ENCODE results near the gene PSMD13. TPM values are rescaled to one million over a fixed set of nuclear protein-coding genes. Genes with fewer than 3 reads are reported as not detected.
"Not testable (repeated sequence)": the region's sequence is repeated elsewhere in the genome, so short reads cannot be mapped to it uniquely, and the experiment has no call there.

Gene PSMD13
- total RNA-seq, 1 experiment from 2014 or later: 179 TPM

DNA sequence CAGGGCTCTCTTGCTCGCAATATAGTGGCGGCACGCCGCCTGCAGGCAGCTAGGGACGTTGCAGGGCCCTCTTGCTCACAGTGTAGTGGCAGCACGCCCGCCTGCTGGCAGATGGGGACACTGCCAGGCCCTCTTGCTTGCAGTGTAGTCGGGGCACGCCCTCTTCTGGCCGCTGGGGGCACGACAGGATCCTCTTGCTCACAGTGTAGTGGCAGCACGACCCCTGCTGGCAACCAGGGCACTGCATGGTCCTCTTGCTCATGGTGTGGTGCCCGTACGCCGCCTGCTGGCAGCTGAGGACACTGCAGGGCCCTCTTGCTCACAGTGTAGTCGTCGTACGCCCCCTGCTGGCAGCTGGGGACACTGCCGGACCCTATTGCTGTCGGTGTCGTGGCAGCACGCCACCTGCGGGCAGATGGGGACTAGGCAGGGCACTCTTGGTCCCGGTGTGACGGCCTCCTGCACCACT lies 46.9 kb upstream of the PSMD13 start:
- H3K4me3 ChIP-seq (replicated peaks in 1 of 2; ENCODE audit: low read depth in 1 of 2, low read length in 2 of 2); H3K79me2 ChIP-seq (ENCODE audit: insufficient read depth, low read length); H3K9me2 ChIP-seq (ENCODE audit: insufficient read depth); BruUV-seq (replicated peaks); H3K4me1 ChIP-seq (ENCODE audit: control insufficient read depth in 1 of 2, insufficient read depth in 2 of 2, low read length in 2 of 2); DNase-seq (ENCODE audit: low read depth, low spot score); H3K27me3 ChIP-seq (ENCODE audit: insufficient read depth, low read length); RAD21 ChIA-PET (ENCODE audit: low non-redundant PET in 1 of 2, low total read pairs in 2 of 2, uncharacterized antibody in 2 of 2, unreplicated experiment in 2 of 2); H3K4me2 ChIP-seq (ENCODE audit: low read length); H3K9ac ChIP-seq (ENCODE audit: low read length); POLR2A ChIA-PET; intact Hi-C loops (cut with micrococcal nuclease); H3K36me3 ChIP-seq (ENCODE audit: control insufficient read depth in 1 of 2, insufficient read depth in 2 of 2, low read length in 2 of 2); CTCF ChIA-PET; H3K27ac ChIP-seq (ENCODE audit: low read depth, low read length); H4K20me1 ChIP-seq (ENCODE audit: insufficient read depth); H3K9me3 ChIP-seq (ENCODE audit: control insufficient read depth in 1 of 2, insufficient read depth in 1 of 2, low read depth in 1 of 2, low read length in 2 of 2); H2AFZ ChIP-seq (ENCODE audit: low read depth, low read length, poor library complexity, severe bottlenecking): not testable (repeated sequence)
- ATAC-seq: peak; percentile 78
- TF ChIP-seq, protein P1, sequence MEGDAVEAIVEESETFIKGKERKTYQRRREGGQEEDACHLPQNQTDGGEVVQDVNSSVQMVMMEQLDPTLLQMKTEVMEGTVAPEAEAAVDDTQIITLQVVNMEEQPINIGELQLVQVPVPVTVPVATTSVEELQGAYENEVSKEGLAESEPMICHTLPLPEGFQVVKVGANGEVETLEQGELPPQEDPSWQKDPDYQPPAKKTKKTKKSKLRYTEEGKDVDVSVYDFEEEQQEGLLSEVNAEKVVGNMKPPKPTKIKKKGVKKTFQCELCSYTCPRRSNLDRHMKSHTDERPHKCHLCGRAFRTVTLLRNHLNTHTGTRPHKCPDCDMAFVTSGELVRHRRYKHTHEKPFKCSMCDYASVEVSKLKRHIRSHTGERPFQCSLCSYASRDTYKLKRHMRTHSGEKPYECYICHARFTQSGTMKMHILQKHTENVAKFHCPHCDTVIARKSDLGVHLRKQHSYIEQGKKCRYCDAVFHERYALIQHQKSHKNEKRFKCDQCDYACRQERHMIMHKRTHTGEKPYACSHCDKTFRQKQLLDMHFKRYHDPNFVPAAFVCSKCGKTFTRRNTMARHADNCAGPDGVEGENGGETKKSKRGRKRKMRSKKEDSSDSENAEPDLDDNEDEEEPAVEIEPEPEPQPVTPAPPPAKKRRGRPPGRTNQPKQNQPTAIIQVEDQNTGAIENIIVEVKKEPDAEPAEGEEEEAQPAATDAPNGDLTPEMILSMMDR (IDR thresholded peaks at IDR 0.05 in 2 of 3, conservative IDR thresholded peaks at IDR 0.05 in 1 of 3; ENCODE audit: borderline replicate concordance in 1 of 3, insufficient read depth in 1 of 3, low read depth in 2 of 3, low read length in 2 of 3): peak; percentile 9 to 28 (median 17); a peak in 3 of 6 replicates

DNA sequence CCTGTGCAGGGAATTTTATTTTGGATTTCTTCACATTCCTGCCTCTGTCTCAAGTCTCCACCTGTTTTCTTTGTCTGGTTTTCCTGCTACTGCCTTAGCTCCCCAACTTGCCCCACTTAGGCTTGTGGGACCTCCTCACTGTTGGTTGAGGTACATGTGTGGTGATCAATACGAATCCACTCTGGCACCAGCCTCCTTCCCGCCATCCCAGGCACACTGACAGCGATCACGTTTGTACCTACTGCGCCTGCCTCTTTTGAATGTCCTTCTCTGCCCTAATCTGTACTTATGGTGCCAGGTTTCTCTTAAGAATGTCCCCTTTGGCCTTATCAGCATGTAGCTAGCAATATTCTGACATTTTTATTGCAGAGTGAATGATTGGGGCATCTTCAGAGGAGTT lies 46.2 kb upstream of the PSMD13 start:
- H3K9me3 ChIP-seq (ENCODE audit: control insufficient read depth in 1 of 2, insufficient read depth in 1 of 2, low read depth in 1 of 2, low read length in 2 of 2); BruUV-seq (replicated peaks); H3K27me3 ChIP-seq (ENCODE audit: insufficient read depth, low read length); H3K9ac ChIP-seq (ENCODE audit: low read length); POLR2A ChIA-PET; H3K27ac ChIP-seq (ENCODE audit: low read depth, low read length); H3K36me3 ChIP-seq (ENCODE audit: control insufficient read depth in 1 of 2, insufficient read depth in 2 of 2, low read length in 2 of 2); H4K20me1 ChIP-seq (ENCODE audit: insufficient read depth); H3K4me1 ChIP-seq (ENCODE audit: control insufficient read depth in 1 of 2, insufficient read depth in 2 of 2, low read length in 2 of 2); H2AFZ ChIP-seq (ENCODE audit: low read depth, low read length, poor library complexity, severe bottlenecking); H3K9me2 ChIP-seq (ENCODE audit: insufficient read depth); ATAC-seq; DNase-seq (ENCODE audit: low read depth, low spot score); H3K79me2 ChIP-seq (ENCODE audit: insufficient read depth, low read length); RAD21 ChIA-PET (ENCODE audit: low non-redundant PET in 1 of 2, low total read pairs in 2 of 2, uncharacterized antibody in 2 of 2, unreplicated experiment in 2 of 2); H3K4me3 ChIP-seq (replicated peaks in 1 of 2; ENCODE audit: low read depth in 1 of 2, low read length in 2 of 2); H3K4me2 ChIP-seq (ENCODE audit: low read length); intact Hi-C loops (cut with micrococcal nuclease); CTCF ChIA-PET: not testable (repeated sequence)

All from HCT116 (cell line).